HG03064 (cell line): ENCODE results near the gene ZNF407.

Source experiments
- ATAC-seq: cut with Tn5 transposase; IDR thresholded peaks from one replicate; pipeline ENCODE4 v1.9.1; 2021; ENCODE audit warnings: low read depth; ENCODE audit not compliant: unreplicated experiment

ZNF407 gene

GRCh38 chr18:75057169-75057960 is 459.7 kb downstream of the ZNF407 start:
- no peak for ATAC-seq

- ATAC-seq: no peak
Observed at GRCh38 chr18:75060185-75060584, 462.5 kb downstream of the ZNF407 start.

GRCh38 chr18:75062297-75062886 is 464.7 kb downstream of the ZNF407 start:
- ATAC-seq: no peak

- no peak for ATAC-seq
Observed at GRCh38 chr18:75063196-75063595, 465.5 kb downstream of the ZNF407 start.

- ATAC-seq: no peak
Observed at GRCh38 chr18:75063615-75064512, 466.2 kb downstream of the ZNF407 start.

- ATAC-seq: no peak
Observed at GRCh38 chr18:75064513-75064905, 466.8 kb downstream of the ZNF407 start.

- ATAC-seq: no peak
Observed at GRCh38 chr18:75065251-75066000, 467.8 kb downstream of the ZNF407 start.

- no peak for ATAC-seq
Observed at GRCh38 chr18:75066021-75066880, 468.6 kb downstream of the ZNF407 start.

- ATAC-seq: no peak
Observed at GRCh38 chr18:75066936-75067335, 469.3 kb downstream of the ZNF407 start.

- no peak for ATAC-seq
Observed at GRCh38 chr18:75067996-75068645, 470.5 kb downstream of the ZNF407 start.

- no peak for ATAC-seq
Observed at GRCh38 chr18:75068682-75069435, 471.2 kb downstream of the ZNF407 start.

GRCh38 chr18:75070235-75070624 is 472.6 kb downstream of the ZNF407 start:
- no peak for ATAC-seq

- ATAC-seq: peak; percentile 91
Observed at GRCh38 chr18:75070625-75071483, 473.2 kb downstream of the ZNF407 start.

- no peak for ATAC-seq
Observed at GRCh38 chr18:75071484-75071785, 473.8 kb downstream of the ZNF407 start.

- ATAC-seq: no peak
Observed at GRCh38 chr18:75071866-75072671, 474.4 kb downstream of the ZNF407 start.

- ATAC-seq: no peak
Observed at GRCh38 chr18:75072672-75073371, 475.2 kb downstream of the ZNF407 start.
